ENCODE data around the gene GFRA1.

Gene GFRA1

DNA sequence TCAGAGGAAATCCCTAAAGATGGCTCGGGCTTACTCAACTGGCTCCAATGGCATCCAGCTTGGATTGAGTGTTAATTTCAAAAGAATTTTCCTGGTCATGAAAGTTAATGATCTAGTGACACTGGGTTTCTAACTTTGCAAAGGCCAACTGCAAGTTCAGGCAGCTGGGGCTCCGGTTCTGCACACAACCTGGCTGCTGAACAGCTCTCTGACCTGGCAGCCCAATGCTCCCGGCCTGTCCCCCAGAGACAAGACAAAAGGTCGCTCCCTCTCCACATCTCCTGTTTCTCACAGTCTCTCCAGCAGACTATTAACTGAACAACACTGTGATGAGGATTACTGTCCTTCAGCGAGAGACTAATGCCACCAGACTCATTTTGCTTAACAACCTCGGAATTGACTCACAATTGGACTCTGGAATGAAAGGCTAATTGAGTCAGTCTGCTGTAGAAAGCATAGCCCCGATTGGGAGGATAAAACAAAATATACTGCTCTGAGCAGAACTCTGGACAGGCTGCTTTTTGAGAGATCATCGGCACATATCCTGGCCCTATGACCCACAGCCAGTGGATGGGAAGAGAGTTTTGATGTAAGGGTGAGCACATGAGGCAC lies 174.5 kb downstream of the GFRA1 start:
- no peak for DNase-seq

DNA sequence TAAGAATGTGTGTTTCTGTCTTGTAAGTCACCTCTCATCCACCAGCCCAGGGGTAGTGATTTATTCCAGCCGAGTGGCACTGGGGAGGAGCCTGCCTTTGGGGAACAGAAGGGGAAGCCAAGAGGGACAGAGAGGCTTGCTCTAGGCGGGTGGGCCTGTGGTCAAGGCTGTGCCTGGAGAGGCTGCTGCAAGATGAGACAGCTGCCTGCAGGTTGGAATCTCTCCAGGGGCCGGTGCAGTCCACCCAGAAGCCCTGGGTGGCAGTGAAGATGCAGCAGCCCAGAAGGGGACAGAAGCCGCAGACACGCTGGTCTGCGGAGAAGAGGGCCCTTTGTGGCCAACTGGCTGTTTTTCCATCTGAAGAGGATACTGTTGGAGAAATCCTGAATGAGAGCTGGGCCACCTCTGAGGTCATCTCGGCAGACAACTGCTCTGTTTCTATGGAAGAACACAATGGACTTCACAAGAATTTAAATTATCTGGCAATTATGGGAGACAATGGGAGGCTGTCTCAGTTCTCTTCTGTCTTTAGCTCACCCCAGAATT lies 175.7 kb downstream of the GFRA1 start:
- no peak for DNase-seq

DNA sequence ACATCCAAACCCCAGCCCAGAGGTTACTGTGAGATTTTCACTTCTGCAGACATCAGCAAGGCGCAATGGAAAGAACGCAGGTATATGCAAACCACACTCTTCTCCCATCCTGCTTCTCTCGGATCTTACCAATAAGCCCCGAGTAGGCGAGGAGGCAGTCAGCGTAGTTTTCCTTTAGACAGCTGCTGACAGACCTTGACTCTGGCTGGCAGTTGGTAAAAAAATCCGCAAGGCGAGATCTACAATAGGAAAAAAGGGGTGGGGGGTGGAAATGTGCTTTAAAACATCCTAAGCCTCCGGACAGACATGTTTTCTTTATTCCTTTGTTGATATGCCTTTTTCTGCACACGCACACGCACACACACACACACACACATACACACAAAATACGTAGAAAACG lies 176.5 kb downstream of the GFRA1 start:
- no peak for DNase-seq

DNA sequence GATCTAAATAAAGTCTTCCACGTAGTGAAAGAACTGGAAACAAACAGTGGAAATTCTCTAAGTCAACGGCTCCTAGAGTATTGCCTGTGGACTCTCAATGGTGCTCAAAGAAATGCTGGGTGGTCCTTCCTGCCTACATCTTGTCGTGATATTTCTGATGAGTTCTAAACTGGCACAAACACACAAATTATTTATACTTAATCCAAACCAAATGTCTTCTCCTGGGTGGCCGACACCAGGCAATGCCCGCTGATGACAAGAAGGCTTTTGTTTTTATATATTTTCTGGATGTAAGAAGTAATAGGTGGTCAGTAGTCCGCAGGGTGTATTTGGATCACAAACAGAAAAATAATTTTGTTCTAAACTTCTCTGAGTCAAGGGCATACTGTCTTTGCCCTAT lies 178.7 kb downstream of the GFRA1 start:
- no peak for DNase-seq

DNA sequence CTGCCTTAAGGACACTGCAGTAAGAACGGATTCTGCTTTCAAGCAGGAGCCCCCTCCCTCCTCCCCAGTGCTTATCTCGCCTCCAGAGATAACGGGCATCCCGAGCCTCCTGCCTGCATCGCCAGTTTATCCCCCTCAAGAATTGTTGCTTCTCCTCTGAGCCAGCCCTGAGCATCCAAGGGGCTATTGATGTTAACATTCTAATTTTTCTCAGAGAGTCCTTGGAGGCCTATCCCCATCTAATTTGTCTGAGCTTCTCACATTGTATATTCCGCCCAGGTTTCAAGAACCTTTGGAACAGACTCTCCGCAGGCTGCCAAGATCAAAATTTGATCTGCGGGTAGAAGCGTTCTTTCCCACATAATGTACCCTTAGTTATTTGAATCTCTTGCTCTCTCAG lies 180.0 kb downstream of the GFRA1 start:
- no peak for DNase-seq

DNA sequence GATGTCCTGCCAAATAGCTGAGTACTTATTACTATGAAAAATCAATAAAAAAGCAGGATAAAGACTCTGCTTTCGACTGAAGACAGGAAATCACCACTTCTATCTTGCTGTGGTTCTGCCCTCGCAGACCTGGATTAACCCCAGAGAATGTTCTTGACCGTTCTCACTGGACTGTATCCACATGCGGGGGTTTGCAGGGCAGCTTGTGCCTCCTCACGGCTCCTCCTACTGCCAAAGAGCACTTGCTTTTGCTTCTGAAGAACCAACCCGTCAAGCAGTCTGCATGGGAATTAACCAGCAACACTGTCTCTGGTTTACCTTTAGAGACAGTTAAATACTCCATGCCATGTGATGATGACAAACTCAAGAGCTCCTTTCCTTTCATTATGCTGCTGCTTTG lies 184.0 kb downstream of the GFRA1 start:
- no peak for DNase-seq

DNA sequence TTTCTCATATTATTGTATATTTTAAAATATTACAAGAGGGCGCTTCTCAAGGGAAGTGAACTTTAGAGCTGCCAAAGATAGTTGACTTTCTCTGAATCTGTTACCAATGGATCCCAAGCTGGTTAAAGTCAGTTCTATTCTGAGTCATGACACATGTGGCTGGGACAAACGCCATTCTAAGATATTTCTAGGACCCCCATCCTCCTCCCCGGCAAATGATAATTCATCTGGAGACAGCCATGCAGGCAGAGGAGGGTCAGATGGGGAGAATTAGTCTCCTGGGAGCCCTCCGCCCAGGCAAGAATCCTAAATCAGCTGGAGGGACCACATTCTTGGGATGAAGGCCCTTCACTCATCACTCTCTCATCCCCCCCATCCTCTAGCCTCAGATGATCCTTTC lies 187.7 kb downstream of the GFRA1 start:
- DNase-seq = no peak

DNA sequence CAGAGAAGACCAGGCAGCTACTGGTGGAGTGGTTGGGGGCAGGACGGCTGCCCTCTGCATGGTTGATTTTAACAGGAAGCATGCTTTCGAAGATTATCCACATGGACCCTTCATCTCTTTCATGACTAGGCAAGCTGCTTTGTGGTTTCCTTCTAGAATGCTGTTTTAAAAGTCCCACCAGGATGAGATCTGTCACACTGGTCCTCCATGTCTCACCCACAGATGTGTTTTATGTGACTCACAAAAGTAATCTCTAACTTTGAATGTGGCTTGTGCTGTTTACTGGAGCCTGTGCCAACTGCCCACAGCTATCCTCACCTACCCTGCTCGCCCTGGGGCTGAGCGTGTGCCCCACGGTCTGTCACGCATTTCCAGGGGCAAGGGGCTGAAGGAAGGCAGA lies 188.8 kb downstream of the GFRA1 start:
- DNase-seq = no peak

DNA sequence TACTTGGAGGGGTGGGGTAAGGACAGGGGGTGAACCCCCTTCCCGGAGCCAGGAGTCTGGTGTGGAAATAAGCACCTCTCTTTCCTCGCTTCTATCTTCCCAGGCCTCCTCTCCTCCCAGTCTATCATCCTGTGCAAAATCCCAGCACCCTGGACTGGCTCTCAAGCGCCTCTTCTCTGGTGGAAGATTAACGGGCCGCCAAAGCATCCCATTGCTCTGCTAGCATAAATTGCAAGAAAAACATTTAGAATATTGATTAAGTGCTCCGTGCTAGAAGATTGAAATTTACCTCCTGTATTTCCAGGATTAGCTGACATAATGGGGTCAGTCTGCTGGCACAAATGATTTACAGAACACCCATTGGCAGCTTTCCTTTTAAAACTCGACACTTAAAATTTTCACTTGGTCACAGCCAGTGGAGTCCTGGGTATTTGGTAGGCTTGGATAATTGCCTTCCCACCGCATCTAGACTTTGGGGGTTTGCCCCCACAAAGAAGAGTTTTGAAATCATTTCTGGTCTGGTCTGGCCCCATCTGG lies 189.7 kb downstream of the GFRA1 start:
- DNase-seq = no peak

DNA sequence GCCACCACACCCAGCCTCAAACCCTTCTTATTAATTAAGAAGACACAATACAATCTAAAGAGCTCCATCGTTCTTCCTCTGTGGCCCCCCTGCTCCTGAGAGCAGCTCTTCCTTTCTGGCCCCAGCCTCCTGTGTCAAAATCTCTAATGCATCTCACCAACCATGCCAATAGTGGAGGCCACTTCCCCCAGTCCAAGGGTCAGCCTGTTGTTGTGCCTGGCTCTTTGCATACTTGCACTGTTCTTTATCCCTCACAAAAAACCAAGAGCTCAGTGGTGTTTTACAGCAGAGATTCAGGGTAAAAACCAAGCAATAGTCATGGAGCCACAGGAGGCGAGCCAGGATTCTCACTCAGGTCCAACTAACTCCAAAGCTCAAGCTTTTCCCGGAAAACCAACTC lies 190.2 kb downstream of the GFRA1 start:
- no peak for DNase-seq

DNA sequence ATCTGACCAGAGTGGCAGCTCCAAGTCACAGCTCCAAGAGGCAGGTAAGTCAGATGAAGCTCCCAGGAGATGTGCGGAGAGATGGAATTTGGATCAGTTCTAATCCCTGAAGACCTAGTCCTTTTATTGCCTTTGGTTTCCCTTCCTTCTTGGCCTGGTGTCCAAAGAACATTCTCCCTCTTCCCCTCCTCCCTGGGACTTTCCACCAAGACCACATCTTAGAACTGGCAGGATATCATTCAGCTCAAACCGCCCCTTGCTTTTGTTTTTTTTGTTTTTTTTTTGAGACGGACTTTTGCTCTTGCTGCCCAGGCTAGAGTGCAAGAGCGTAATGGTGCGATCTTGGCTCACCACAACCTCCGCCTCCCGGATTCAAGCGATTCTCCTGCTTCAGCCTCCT lies 190.8 kb downstream of the GFRA1 start:
- DNase-seq = no peak

DNA sequence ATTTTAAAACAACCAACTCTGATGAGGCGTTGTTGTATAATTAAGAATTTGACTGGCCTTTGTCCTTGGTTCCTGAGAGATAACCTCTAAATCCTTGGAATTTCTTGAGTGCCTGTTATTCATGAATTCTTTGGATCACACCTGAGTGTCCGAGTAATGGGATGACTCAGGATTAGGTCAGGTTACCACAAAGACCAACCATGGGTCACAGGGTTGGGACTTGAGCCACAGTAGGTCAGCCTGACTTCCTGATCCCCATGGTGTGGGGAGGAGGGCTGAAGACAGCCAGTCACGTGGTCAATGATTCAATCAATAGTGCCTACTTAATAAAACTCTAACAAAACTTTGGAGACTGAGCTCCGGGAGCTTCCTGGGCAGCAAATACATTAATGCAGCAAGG lies 192.5 kb downstream of the GFRA1 start:
- no peak for DNase-seq

DNA sequence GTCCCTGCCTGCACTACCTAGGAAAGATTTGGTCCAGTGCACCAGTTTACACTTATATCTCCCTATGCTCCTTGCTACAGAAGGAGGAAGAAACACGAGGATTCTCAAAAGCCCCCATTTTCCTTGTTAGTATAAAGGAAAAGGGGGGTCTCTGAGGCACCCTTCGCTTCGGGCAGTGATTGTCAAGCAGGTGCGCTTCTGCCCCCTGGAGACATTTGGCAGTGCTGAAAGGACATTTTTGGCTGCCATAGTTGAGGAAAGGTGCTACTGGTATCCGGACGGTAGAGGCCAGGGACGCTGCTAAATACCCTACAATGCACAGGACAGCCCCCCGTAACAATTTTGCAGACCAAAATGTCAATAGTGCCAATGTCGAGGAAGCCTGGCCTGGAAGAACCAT lies 193.7 kb downstream of the GFRA1 start:
- no peak for DNase-seq

DNA sequence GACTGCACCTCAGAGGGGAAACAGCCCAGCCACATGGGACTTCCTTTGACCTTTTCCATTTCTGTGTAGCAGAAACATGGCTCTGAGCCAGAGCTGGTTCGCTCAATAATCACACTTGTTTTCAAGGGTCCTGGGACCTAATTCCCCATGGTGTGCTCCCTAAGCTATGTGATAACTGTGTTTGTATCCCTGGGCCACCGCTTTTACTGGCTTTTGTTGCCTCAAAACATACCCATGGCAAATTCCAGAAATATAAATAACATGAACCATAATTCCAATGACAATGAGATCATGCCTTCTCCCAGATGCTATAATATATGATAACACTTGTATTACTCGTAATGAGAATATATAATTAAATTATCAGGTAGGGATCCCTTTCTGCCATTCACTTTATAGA lies 196.4 kb downstream of the GFRA1 start:
- no peak for DNase-seq

DNA sequence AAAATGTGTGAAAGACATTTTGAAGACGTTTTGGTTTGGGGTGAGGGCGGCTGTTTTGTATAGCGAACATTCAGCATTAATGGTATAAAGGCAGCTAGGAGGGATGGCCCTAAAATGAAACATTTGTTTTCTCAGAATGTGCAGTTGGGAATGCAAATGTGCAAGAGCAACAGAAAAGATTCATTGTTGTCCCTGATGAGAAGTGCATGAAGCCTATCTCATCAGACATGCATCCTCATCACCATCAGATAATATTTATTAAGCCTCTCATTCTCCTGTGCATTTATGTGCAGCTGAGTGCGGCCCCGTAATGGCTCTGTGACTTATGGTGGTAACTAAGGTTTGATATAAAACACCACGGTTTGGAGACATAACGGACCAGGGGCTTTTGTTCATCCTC lies 199.5 kb downstream of the GFRA1 start:
- peak; percentile 59 for DNase-seq

DNA sequence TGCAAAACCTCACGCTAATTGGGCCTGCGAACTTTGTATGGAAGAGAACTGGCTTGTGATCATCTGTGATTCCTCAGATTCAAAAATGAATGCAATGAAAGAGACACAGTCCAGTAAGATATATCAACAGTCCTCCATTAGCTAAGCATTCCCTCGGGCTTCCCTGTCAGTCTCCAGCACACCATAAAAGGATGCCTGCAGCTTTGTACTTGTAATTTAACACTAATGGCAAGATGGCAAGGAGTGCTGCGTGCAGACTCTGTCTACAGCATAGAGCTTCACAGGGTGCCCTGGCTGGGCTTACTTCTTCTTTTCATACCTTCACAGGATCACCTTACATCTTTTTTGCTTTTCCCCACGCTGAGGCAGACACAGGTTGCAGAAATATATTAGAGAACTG lies 200.0 kb downstream of the GFRA1 start:
- peak; percentile 47 for DNase-seq

DNA sequence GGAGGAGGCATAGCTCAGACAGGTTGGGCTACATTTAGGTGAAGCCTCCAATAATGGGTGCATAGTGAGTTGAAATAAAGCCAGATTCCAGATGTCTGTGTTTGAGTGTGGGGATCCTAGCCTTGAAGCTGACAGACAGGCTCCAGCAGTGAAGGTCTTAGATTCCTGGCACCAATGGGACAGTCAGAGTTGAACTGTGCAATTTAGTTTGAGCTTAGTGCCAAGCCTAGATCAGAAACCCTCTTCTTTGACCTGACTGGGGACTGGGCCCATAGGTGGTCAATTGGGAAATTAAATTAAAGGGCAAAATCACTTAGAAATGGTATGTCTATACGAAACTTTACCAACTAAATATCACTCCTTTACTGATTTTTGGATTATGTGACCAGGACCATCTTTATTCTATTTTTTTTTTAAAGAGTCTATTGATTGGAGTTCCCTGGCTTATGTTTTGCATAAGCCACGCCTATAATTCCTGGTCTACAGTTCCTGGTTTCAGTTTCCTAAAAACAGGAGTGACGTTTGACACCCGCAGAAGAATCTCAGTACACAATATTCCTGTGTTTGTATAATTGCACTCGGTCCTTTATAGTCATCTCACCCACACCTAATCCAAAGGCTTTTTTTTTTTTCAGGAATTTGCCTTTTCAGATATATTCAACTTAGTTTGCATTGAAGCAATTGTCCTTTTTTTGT lies 201.4 kb downstream of the GFRA1 start:
- DNase-seq = no peak

DNA sequence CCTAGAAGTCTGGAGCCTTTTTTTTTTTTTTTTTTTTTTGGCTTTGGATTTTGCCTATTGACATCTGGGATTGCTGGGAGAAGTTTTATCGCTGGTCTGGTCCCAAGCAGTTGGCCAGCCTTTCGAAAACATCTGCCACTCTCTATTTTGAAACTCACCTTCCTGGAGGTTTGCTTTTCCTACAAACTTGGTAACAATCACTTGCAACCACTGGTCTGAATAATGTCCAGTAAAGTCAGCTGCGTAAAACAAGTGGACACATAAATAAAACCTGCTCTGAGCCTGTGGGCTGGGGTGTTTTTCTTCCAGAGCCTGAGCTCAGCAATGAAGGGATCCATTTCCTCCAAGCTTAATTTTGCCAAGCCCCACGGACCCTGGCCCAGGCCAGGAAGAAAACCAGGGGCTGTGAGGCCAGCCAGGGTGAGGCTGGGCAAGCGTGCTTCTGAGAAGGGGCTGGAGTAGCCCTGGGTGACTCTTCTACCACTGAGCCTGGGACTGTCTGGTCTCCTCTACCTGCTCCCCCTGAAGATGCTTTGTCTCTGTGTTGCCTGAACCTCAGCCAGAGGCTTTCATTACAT lies 202.2 kb downstream of the GFRA1 start:
- DNase-seq = no peak

DNA sequence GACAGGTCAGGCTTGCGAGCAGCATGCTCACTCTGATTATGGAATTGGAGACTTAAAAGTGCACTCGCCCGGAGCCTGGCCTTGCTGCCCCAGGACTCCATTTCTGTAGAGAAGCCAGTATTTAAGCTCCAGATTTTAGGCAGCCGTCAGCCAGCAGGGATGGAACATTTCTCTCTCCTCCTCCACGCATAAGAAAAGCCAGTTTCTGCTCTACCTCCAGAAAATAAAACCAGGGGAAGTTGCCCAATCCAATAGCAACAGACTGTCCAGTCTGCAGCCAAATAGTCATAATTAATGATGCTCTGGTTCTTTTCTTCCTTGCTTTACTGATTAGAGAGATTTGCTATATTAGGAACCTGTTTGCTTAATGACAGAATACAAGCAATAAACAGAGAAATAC lies 203.2 kb downstream of the GFRA1 start:
- DNase-seq = no peak

DNA sequence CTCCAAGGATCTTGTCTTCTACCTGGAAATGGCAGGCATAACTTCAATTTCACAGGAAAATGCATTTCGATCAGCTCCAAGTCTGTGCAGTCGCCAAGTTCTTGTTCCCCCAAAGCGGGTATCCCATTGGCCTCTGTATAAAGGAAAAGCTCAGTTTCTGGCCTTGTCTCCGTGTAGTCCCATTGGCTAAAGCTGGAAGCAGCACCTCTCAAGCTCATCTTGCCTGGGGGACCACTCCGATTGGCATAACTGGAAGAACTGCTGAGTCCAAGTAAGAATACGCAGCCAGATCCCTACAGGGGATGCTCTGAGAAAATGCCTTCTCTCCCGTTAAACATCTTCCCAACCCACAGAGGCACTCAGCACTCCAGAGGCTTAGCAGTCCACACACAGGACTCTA lies 205.2 kb downstream of the GFRA1 start:
- no peak for DNase-seq

DNA sequence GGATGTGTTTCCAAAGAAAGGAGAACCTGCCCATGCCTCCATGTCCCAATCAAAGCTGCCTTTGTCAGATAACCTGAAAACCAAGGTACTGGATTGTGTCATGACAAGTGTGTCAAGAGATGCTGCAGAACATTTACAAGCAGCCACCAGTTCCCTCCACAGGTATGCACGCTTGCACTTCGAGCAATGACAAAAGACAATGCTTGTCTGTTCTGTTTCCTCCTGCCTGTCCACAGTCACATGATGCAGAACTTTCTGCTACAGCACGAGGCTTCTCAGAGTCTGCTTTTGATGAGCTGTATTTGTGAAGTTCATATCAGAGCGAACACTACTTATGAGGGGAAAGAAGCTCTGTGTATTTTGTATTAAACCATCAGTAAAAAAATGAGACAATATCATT lies 209.9 kb downstream of the GFRA1 start:
- no peak for DNase-seq

DNA sequence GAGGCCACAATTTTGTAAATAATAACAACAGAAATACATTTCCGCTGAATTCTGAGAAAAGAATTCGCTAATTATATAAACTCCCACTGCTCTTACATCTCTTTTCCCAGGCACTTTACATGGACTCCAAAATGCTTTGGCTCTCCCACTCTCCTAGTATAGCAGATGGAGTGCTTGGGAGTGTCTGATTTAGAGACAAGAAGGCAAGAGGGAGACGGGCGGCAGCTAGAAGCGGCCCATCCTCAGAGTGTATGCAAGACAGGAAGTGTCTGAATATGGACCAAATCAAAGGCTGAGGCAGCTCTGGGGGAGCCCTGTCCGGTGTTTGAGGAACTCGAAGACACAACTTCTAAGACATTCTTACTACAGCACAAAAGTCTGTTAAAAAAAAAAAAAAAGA lies 212.1 kb downstream of the GFRA1 start:
- no peak for DNase-seq

DNA sequence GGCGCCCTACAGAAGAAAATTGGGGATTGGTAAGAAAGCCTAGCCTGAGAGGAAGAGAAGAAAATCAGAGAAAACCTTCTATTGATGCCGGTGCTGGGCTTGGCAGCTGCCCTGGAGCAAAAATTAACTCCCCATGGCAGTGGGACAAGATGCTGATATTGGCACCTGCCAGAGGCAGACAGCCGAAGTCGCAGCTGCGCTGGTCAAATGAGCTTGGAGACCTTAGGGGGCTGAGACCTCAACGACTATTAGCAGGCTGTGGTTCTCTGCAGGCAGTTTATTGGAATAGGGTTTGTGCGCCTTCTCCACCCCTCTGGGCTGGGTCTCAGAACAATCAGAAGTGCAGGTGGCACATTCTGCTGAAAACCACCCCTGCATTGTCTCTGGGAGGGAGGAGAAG lies 213.7 kb downstream of the GFRA1 start:
- DNase-seq = no peak
